Measurements from ENCODE around the gene PTPRD. TPM values are rescaled to one million over a fixed set of nuclear protein-coding genes. Genes with fewer than 3 reads are reported as not detected.

Gene PTPRD
- total and polyA plus RNA-seq, 2 donors from 2014 or later: 6.4 to 78.9 TPM

DNA sequence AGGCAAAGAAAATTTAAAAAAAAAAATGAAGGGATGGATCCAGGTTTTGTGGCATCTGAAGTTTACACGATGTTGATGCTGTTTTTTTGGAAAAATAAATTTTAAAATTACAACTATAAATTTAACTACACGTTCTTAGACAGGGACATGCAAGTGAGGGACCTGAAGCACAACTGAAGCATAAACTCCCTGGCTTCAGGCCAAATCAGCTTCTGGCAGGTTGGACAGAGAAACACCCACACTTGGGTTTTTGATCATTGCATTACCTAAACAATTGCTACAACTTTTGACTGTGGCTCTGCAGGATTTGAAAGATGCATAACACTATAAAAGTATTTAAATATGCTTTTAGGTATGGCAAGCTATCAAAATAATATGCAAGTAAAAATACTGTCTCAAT lies 1494.9 kb downstream of the PTPRD start:
- intact Hi-C loops (cut with DNase I): no loop called here
- Histone ChIP-seq H3K27me3 (ENCODE audit: control insufficient read depth, insufficient read depth, low read length) (no peaks in the 10 kb centered on the region), H3K4me1 (ENCODE audit: control insufficient read depth in 2 of 3, insufficient read depth in 2 of 3, low read depth in 1 of 3, low read length in 3 of 3) (no peaks in the 10 kb centered on the region), H3K27ac (ENCODE audit: low read depth in 2 of 2, low read length in 2 of 2) (no peak overlapping the region), H3K9ac (ENCODE audit: low read length in 3 of 3) (no peak overlapping the region), H3K4me3 (ENCODE audit: low read length in 3 of 3) (no peak overlapping the region), H3K9me3 (ENCODE audit: control insufficient read depth in 2 of 3, insufficient read depth in 1 of 3, low read length in 3 of 3) (no peaks in the 10 kb centered on the region), H3K36me3 (ENCODE audit: control insufficient read depth in 2 of 3, insufficient read depth in 3 of 3, low read length in 3 of 3) (no peaks in the 10 kb centered on the region)
- FAIRE-seq (no peak), DNase-seq (peak in 2 of 5 donors; percentile 40 to 50)
- TF ChIP-seq, protein P1, sequence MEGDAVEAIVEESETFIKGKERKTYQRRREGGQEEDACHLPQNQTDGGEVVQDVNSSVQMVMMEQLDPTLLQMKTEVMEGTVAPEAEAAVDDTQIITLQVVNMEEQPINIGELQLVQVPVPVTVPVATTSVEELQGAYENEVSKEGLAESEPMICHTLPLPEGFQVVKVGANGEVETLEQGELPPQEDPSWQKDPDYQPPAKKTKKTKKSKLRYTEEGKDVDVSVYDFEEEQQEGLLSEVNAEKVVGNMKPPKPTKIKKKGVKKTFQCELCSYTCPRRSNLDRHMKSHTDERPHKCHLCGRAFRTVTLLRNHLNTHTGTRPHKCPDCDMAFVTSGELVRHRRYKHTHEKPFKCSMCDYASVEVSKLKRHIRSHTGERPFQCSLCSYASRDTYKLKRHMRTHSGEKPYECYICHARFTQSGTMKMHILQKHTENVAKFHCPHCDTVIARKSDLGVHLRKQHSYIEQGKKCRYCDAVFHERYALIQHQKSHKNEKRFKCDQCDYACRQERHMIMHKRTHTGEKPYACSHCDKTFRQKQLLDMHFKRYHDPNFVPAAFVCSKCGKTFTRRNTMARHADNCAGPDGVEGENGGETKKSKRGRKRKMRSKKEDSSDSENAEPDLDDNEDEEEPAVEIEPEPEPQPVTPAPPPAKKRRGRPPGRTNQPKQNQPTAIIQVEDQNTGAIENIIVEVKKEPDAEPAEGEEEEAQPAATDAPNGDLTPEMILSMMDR (IDR thresholded peaks at IDR 0.05; ENCODE audit: borderline replicate concordance, extremely low read depth, insufficient read depth): no peak

DNA sequence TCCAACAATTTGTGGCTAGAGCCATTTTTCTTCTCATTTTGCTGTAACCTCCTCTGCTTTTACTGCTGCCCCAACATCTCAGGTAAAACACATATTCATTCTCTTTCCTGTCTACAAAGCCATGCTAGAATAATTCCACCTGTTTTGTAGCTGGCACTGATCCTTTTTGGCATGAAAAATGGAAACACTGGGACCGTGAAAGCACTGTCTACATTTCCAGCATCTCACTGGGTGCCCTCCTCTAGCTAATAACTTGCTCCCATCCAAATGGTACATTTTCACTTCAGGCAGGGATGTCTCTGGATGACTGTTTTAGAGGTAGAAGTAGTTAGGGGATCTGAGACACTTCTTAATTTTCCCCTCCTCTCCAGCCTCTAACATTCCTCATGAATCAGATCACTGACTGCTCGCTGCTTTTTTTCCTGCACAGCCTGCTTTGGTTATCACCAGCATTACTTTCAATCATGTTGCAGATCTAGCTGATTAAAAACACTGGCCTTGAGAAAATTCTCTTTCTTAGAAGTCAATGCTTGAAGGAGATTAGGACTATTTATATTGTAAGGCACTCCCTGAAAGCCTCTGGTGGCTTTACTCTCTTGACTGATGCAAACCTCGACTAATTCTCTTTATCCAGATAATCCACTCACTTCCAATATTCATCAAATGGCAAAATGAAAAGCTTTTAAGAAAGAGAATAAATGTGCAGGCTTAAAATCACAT lies 1500.6 kb downstream of the PTPRD start:
- H3K9ac ChIP-seq (ENCODE audit: low read length in 3 of 3): no peak overlapping the region
- no peak for FAIRE-seq
- H3K9me3 ChIP-seq (ENCODE audit: control insufficient read depth in 2 of 3, insufficient read depth in 1 of 3, low read length in 3 of 3): no peaks in the 10 kb centered on the region
- H3K27ac ChIP-seq (ENCODE audit: low read depth in 2 of 2, low read length in 2 of 2): no peak overlapping the region
- intact Hi-C loops (cut with DNase I): no loop called here
- DNase-seq: no peak
- TF ChIP-seq, protein P1 (IDR thresholded peaks at IDR 0.05; ENCODE audit: borderline replicate concordance, extremely low read depth, insufficient read depth): no peak
- no peaks in the 10 kb centered on the region for H3K36me3 ChIP-seq (ENCODE audit: control insufficient read depth in 2 of 3, insufficient read depth in 3 of 3, low read length in 3 of 3)
- H3K27me3 ChIP-seq (ENCODE audit: control insufficient read depth, insufficient read depth, low read length): no peaks in the 10 kb centered on the region
- no peak overlapping the region for H3K4me3 ChIP-seq (ENCODE audit: low read length in 3 of 3)
- H3K4me1 ChIP-seq (ENCODE audit: control insufficient read depth in 2 of 3, insufficient read depth in 2 of 3, low read depth in 1 of 3, low read length in 3 of 3): no peaks in the 10 kb centered on the region

DNA sequence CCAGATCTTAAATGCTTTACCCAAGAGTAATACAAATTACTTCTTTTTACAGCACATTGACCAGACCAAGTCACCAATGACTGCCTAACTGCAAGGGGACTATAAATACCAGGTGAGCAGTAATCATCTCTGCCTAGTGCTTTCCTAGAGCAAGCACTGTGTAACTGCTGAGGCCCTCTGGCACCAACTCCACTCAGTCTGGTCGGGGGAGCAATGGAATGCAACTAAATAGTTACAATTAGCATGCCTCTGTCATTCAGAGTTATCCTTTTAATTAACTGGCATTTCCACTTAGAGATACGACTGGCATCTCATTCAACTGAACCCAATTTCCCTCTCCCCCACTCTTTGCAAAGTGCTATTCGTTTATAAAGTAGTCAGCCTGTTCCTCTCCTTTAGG lies 1504.2 kb downstream of the PTPRD start:
- TF ChIP-seq, protein P1 (IDR thresholded peaks at IDR 0.05; ENCODE audit: borderline replicate concordance, extremely low read depth, insufficient read depth): no peak
- H3K9ac ChIP-seq (ENCODE audit: low read length in 3 of 3): no peak overlapping the region
- H3K9me3 ChIP-seq (ENCODE audit: control insufficient read depth in 2 of 3, insufficient read depth in 1 of 3, low read length in 3 of 3): no peaks in the 10 kb centered on the region
- intact Hi-C loops (cut with DNase I): no loop called here
- H3K4me3 ChIP-seq (ENCODE audit: low read length in 3 of 3): no peak overlapping the region
- FAIRE-seq: no peak
- H3K4me1 ChIP-seq (ENCODE audit: control insufficient read depth in 2 of 3, insufficient read depth in 2 of 3, low read depth in 1 of 3, low read length in 3 of 3): no peaks in the 10 kb centered on the region
- no peak overlapping the region for H3K27ac ChIP-seq (ENCODE audit: low read depth in 2 of 2, low read length in 2 of 2)
- H3K27me3 ChIP-seq (ENCODE audit: control insufficient read depth, insufficient read depth, low read length): no peaks in the 10 kb centered on the region
- DNase-seq: peak in 1 of 5 donors; percentile 10
- no peaks in the 10 kb centered on the region for H3K36me3 ChIP-seq (ENCODE audit: control insufficient read depth in 2 of 3, insufficient read depth in 3 of 3, low read length in 3 of 3)

Measured in kidney (tissue), 14 donors.